Lower leg skin (tissue), 3 donors: ENCODE data around the gene SLC2A11.

Experiments
- CTCF ChIP-seq, 3 donors: fragments of 450-650 bp; IDR thresholded peaks; one replicate each; pipeline ENCODE4 v1.5.1; 2016; ENCODE audit warnings: antibody characterized with exemption in 3 of 3, mild to moderate bottlenecking in 3 of 3, moderate library complexity in 2 of 3
- POLR2A ChIP-seq, 2 donors: fragments of 450-650 bp; IDR thresholded peaks; one replicate each; pipeline ENCODE4 v1.6.1; 2016 to 2017; ENCODE audit warnings: antibody characterized with exemption in 2 of 2, mild to moderate bottlenecking in 1 of 2, moderate library complexity in 1 of 2

GRCh38 chr22:23909296-23909898, 51.7 kb downstream of the SLC2A11 start:
- TF ChIP-seq CTCF (IDR thresholded peaks at IDR 0.05) (no peak), POLR2A (IDR thresholded peaks at IDR 0.05) (no peak)
